Activated CD8-positive, alpha-beta memory T cell treated with anti-CD3 and anti-CD28 coated beads for 1 hour (primary cell): ENCODE results near the gene ETHE1.

Experiments
- DNase-seq, 2 donors: peaks; one replicate each; pipeline ENCODE4 v3.0.0-alpha.2; 2020; ENCODE audit warnings: low read depth in 1 of 2; ENCODE audit errors: extremely low read depth in 1 of 2

Gene ETHE1

GRCh38 chr19:43495082-43495481, 31.9 kb downstream of the ETHE1 start:
- DNase-seq: no peak

- DNase-seq: no peak
Measured at GRCh38 chr19:43490759-43491158, 36.2 kb downstream of the ETHE1 start.

DNA sequence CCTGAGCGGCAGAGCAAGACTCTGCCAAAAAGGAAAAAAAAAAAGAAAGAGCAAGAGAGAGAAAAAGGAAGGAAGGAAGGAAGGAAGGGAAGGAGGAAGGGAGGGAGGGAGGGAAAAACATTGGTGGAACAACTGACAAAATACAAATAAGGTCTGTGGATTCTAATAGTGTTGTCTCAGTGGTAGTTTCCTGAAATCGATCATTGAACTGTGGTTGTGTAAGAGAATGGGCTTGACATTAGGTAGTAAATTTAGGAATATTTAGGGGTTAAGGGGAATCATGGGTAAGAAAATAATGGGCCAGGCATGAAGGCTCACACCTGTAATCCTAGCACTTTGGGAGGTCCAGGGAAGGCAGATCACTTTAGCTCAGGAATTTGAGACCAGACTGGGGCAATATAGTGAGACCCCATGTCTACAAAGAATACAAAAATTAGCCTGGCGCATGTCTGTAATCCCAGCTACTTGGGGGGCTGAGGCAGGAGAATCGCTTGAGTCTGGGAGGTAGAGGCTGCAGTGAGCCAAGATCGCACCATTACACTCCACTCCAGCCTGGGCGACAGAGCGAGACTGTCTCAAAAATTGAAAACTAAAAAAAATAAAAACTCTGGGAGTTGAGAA, 36.9 kb downstream of the ETHE1 start:
- DNase-seq: no peak

- DNase-seq: no peak
Measured at GRCh38 chr19:43489310-43489709, 37.7 kb downstream of the ETHE1 start.

GRCh38 chr19:43488179-43488578, 38.8 kb downstream of the ETHE1 start:
- no peak for DNase-seq

DNA sequence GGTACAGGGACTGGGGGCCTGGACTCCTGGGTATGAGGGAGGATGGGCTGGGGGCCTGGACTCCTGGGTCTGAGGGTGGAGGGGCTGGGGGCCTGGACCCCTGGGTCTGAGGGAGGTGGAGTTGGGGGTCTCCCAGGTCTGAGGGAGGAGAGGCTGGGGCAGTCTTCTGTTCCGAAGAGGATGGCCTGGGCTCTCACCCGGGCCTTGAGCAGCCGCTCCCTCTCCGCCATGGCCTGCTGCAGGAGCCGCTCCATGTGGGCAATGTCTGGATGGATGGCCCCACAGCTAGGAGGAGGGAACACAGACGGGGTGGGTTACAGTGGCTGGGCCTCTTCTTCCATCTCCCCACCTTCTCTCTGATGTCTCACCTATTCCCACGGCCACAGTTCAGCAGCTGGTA, 40.6 kb downstream of the ETHE1 start:
- no peak for DNase-seq

GRCh38 chr19:43485951-43486350, 41.0 kb downstream of the ETHE1 start:
- DNase-seq: no peak

DNA sequence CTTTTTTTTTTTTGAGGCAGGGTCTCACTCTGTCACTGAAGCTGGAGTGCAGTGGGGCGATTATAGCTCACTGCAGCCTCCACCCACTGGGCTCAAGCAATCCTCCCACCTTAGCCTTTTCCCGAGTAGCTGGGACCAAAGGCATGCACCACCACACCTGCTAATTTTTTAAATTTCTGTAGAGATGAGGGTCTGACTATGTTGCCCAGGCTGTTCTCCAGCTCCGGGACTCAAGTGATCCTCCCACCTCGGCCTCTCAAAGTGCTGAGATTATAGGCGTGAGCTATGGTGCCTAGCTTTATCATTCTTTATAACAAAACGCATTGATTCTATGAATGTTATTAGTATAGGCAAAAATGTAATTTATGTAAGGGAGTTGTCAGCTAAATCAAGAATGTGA, 43.7 kb downstream of the ETHE1 start:
- no peak for DNase-seq

- no peak for DNase-seq
Measured at GRCh38 chr19:43482193-43482592, 44.8 kb downstream of the ETHE1 start.

DNA sequence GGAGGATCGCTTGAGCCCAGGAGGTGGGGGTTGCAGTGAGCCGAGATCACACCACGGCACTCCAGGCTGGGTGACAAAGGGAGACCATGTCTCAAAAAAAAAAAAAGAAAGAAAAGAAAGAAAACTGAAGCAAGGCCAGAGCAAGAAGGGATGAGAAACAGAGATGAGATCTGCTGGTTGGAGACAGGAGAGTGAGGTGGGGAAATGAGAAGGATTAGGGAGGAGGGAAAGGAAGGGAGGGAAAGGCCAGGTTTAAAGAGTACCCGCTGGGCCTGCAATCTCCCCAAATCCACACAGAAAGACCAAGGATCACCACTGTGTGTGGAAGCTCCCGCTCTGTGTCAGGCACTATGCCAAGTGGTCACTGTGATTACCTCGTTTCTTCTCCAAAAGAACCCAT, 45.3 kb downstream of the ETHE1 start:
- no peak for DNase-seq

DNA sequence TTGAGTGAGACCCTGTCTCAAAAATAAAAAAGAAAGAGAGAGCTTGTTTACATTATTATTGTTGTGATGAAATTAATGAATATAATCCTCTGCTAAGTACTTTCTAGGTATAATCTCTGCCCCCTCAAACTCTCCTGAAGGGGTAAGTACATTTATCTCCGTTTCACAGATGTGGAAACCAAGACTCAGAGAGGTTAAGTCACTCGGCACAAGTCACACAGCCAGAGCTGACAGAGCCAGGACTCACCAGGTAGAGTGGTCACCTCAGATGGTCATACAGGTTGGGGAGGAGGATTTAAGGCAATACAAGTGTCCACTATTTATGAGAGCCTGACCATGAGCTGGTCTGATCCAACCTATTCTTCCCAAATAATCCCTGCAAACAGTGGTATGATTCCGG, 46.4 kb downstream of the ETHE1 start:
- DNase-seq: no peak

- no peak for DNase-seq
Measured at GRCh38 chr19:43479961-43480561, 46.9 kb downstream of the ETHE1 start.

- no peak for DNase-seq
Measured at GRCh38 chr19:43479226-43479625, 47.8 kb downstream of the ETHE1 start.

GRCh38 chr19:43478323-43478722, 48.7 kb downstream of the ETHE1 start:
- DNase-seq: no peak

DNA sequence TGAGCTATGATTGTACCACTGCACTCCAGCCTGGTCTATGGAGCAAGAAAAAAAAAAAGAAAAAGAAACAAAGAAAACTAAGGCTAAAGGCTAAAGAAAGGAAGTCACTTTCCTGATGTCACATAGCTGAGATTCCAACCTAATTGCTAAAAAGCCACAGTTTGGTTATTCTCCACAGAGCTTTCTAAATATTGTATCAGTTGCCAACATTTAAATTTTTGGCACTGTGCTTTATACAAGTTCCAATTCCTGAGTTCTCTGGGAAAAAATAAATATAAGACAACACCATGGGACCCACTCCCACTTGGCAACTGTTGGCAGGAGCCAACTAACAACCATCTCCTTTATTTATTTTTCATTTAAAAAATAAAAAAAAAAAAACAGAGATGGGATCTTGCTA, 50.4 kb downstream of the ETHE1 start:
- no peak for DNase-seq

DNA sequence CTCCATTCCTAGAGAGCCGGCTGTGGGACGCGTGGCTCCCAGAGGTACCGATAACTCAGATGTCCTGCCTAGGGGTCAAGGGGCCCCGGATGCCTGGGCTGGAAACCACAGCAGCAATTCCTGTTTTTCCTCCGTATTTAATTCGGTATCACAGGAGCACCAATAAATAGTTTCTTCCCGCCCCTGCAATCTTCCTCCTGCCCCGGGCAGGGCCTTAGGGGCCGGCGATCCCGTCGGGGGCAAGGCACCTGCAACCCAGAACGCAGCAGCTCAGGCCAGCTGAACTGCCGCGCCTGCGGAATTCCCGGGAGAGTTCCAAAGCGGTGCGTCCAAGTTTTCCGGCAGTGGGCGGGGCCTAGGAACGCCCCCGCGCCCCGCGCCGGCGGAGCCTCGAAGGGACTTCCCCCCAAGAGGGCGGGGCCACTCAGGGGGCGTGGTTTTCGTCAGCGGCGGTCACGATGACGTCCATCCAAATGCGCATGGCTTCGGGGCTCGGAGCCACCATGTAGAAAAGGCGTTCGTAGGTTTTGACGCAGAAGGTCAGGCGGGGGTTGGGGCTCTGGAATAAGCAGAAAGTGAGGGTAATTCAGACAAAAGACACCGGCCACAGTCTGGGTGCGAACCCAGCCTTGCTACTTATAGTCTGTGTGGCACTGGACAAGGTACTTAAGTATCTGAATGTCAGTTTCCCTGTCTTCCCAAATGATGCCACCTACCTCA, 51.9 kb downstream of the ETHE1 start:
- DNase-seq: peak; percentile 91 to 95

DNA sequence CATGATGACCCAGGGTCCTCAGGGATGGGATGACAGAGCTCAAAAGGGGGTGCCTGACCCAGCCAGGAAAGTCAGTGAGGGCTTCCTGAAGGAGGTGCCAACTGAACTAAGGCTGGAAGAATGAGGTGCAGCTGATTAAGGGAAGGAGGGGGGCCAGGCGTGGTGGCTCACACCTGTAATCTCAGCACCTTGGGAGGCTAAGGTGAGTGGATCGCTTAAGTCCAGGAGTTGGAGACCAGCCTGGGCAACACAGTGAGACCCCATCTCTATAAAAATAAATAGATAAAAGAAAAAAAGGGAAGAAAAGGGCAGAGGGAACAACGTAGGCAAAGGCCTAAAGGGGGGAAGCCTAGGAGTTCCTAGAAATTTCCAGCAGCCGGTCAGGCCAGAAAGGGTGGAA, 52.5 kb downstream of the ETHE1 start:
- DNase-seq: no peak

DNA sequence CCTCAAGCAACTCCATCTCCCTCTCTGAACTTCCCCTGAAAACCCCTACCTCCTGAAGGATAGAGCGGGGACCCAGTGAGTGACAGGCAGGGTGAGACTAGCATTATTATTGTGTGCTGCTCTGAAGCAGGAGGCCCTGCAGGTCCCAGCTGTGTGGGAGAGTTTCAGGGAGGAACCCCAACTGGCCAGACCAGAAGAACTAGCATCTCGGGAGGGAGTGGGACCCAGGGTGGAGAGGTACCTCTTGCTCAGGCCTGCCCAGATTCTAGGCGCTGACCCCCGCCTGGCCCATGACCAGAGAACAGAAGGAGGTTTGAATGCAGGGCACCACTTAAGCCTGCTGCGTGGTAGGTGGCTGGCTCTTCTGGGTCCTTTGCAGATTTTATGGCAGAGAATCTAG, 55.9 kb downstream of the ETHE1 start:
- DNase-seq: no peak

DNA sequence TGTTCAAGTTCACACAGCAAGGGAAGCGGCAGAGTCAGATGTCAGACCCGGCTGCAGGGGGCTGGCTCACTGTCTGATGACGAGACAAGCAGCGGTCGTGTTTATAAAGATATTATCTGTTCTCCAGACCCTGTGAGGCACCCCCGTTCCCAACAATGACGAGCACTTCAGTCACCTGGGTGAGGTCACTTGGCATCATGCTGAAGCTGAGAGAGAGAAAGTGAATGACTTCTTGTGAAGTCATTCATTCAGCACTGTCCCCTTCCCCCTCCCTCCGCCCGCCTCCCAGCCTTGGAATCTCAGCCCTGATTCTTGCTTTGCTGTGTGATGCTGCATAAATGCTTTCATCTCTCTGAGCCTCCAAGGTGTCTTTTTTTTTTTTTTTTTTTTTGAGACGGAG, 56.7 kb downstream of the ETHE1 start:
- peak; percentile 19 to 68 for DNase-seq

- DNase-seq: no peak
Measured at GRCh38 chr19:43469160-43469480, 57.9 kb downstream of the ETHE1 start.

DNA sequence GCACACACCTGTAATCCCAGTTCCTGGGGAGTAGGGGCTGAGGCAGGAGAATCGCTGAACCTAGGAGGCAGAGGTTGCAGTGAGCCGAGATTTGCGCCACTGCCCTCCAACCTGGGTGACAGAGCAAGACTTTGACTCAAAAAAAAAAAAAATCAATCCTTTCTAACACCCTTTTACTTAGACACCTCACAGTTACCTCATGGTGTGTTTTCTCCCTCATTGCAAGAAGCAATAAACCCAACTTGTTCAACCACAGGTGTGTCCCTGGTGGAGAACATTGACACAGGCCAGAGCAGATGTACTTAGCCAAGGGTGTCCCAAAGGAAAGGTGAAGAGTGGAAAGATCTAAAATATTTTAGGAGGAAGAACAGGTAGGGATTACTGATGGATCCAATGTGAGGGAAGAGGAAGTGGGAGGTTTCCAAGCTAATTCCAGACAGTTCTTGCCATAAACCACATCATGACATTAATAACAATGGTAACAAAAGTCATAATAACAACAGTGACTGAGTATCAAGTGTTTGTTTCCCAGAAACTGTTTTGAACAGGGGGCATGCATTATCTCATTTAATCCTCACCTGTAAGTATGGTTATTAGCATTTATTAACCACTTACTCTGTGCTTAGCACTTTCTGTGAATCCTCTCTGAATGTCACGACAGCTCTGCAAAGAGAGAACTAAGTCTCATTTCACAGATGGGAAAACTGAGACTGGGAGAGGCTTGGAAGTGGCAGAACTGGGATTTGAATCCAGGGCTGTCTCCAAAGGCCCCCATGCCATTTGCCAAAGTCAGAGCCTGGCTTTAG, 58.4 kb downstream of the ETHE1 start:
- no peak for DNase-seq

DNA sequence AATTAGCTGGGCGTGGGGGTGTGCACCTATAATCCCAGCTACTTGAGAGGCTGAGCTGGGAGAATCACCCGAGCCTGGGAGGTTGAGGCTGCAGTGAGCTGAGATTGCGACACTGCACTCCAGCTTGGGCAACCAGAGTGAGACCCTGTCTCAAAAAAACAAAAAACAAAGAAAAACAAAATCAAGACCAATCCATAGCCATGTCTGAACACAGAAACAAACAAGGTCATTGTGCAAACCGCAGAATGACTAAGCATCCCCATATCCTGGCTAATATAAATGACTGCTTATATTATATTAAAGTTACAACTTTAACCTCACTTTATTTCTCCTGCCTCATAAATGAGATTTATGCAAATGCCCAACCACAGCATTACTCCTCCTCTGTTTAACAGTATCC, 59.3 kb downstream of the ETHE1 start:
- DNase-seq: no peak
